GM20431 (cell line): ENCODE measurements around the gene DUSP15.
"Not testable (repeated sequence)": the region's sequence is repeated elsewhere in the genome, so short reads cannot be mapped to it uniquely, and the experiment has no call there.

ENCODE experiments used
- in situ Hi-C: fragments of 300-500 bp; cut with MseI, MboI; formaldehyde crosslinking; loops from one replicate; pipeline ENCODE4 v1.15.0; 2020; ENCODE audit warnings: low sequenced_read_pairs; ENCODE audit not compliant: unreplicated experiment

DUSP15 gene

GRCh38 chr20:31842471-31843157 is 27.7 kb downstream of the DUSP15 start:
- in situ Hi-C loops = no loop called here

- in situ Hi-C loops = no loop called here
These were observed 28.4 kb downstream of the DUSP15 start for GRCh38 chr20:31841928-31842327.

- in situ Hi-C loops = no loop called here
These were observed 29.2 kb downstream of the DUSP15 start for GRCh38 chr20:31840906-31841816.

GRCh38 chr20:31839782-31840487 is 30.4 kb downstream of the DUSP15 start:
- in situ Hi-C loops = no loop called here

GRCh38 chr20:31838646-31839292 is 31.6 kb downstream of the DUSP15 start:
- in situ Hi-C loops = no loop called here

GRCh38 chr20:31837896-31838397 is 32.4 kb downstream of the DUSP15 start:
- in situ Hi-C loops = no loop called here

GRCh38 chr20:31836853-31837608 is 33.3 kb downstream of the DUSP15 start:
- in situ Hi-C loops = no loop called here

- in situ Hi-C loops = no loop called here
These were observed 34.1 kb downstream of the DUSP15 start for GRCh38 chr20:31835977-31836852.

- in situ Hi-C loops = no loop called here
These were observed 34.8 kb downstream of the DUSP15 start for GRCh38 chr20:31835554-31835953.

GRCh38 chr20:31833931-31834521 is 36.3 kb downstream of the DUSP15 start:
- in situ Hi-C loops = no loop called here

- in situ Hi-C loops = no loop called here
These were observed 37.0 kb downstream of the DUSP15 start for GRCh38 chr20:31833130-31833930.

- in situ Hi-C loops = no loop called here
These were observed 38.5 kb downstream of the DUSP15 start for GRCh38 chr20:31831771-31832306.

- in situ Hi-C loops = no loop called here
These were observed 39.1 kb downstream of the DUSP15 start for GRCh38 chr20:31831211-31831610.

GRCh38 chr20:31830406-31830981 is 39.8 kb downstream of the DUSP15 start:
- in situ Hi-C loops = no loop called here

- in situ Hi-C loops = no loop called here
These were observed 40.6 kb downstream of the DUSP15 start for GRCh38 chr20:31829731-31830130.

GRCh38 chr20:31828016-31828415 is 42.3 kb downstream of the DUSP15 start:
- in situ Hi-C loops = not testable (repeated sequence)

GRCh38 chr20:31827059-31827458 is 43.3 kb downstream of the DUSP15 start:
- in situ Hi-C loops = no loop called here
